Fibroblast of mammary gland (primary cell): ENCODE measurements around the gene RPL13.

Source experiments
- DNase-seq: peaks from one replicate; pipeline ENCODE4 v3.0.0-alpha.2; 2010; ENCODE audit warnings: low read depth
- H3K4me3 ChIP-seq: 2 replicates; pipeline ENCODE4 v1.5.1; 2011; ENCODE audit warnings: low read depth, mild to moderate bottlenecking, low read length, moderate library complexity; ENCODE audit not compliant: control insufficient read depth
- TF ChIP-seq, protein P1 (sequence below): conservative IDR thresholded peaks from 2 replicates; pipeline ENCODE4 v1.5.1; 2011; ENCODE audit warnings: low read depth, low read length, inconsistent platforms; ENCODE audit not compliant: control insufficient read depth, insufficient read depth

Gene RPL13

DNA sequence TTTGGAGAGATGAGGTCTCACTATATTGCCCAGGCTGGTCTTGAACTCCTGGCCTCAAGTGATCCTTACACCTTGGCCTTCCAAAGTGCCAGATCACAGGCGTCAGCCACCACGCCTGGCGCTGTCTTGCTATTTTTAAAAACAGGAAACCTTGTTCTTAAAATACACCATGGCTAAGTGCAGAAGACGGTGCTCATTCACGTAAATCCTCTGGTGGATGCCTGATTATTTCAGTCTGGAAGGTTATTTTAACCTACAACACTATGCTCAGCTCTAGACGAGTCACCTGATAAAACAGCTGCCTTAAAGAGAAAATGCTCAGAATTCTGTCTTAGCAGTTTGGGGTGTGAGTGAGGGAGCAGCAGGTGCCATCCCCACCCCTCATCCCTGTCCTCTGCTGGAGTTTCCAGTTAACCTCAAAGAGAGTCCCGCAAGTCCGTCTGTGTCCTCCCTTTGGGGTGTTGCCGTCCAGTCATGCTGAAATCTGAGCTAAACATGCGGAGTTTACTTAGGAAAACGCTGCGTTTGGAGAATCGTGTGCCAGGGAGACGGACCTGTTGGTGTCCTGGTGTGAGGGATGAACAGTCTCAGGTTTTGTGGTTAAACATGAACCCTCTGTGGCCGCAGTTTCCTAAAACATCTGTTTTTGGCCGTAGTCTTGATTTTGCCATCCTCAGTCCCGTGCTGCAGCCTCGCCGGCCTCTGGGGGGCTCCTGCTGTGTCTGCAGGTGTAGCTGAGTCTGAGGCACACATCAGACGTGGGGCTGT, 35.2 kb upstream of the RPL13 start:
- H3K4me3 ChIP-seq = no peak overlapping the region
- TF ChIP-seq, protein P1, sequence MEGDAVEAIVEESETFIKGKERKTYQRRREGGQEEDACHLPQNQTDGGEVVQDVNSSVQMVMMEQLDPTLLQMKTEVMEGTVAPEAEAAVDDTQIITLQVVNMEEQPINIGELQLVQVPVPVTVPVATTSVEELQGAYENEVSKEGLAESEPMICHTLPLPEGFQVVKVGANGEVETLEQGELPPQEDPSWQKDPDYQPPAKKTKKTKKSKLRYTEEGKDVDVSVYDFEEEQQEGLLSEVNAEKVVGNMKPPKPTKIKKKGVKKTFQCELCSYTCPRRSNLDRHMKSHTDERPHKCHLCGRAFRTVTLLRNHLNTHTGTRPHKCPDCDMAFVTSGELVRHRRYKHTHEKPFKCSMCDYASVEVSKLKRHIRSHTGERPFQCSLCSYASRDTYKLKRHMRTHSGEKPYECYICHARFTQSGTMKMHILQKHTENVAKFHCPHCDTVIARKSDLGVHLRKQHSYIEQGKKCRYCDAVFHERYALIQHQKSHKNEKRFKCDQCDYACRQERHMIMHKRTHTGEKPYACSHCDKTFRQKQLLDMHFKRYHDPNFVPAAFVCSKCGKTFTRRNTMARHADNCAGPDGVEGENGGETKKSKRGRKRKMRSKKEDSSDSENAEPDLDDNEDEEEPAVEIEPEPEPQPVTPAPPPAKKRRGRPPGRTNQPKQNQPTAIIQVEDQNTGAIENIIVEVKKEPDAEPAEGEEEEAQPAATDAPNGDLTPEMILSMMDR = no peak
- DNase-seq = no peak

DNA sequence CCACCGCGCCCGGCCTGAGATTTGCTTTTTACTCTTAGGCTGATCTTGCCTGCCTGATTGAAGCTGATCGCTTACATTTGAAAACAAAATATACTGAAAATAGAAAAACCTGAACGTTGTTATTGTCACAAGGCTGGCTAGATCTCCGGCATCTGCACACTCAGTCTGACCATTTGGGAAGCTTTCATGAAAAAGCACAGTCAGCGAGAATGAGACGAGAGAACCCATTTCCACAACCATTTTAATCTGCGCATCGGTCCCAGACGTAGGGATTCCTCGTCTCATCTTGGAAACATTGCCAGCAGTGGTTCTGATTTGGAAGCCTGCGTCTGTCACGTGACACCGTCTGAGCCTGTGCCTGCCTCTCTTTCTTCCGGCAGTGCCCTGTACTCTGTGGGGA, 31.4 kb upstream of the RPL13 start:
- no peak overlapping the region for H3K4me3 ChIP-seq
- no peak for DNase-seq
- TF ChIP-seq, protein P1 = no peak

DNA sequence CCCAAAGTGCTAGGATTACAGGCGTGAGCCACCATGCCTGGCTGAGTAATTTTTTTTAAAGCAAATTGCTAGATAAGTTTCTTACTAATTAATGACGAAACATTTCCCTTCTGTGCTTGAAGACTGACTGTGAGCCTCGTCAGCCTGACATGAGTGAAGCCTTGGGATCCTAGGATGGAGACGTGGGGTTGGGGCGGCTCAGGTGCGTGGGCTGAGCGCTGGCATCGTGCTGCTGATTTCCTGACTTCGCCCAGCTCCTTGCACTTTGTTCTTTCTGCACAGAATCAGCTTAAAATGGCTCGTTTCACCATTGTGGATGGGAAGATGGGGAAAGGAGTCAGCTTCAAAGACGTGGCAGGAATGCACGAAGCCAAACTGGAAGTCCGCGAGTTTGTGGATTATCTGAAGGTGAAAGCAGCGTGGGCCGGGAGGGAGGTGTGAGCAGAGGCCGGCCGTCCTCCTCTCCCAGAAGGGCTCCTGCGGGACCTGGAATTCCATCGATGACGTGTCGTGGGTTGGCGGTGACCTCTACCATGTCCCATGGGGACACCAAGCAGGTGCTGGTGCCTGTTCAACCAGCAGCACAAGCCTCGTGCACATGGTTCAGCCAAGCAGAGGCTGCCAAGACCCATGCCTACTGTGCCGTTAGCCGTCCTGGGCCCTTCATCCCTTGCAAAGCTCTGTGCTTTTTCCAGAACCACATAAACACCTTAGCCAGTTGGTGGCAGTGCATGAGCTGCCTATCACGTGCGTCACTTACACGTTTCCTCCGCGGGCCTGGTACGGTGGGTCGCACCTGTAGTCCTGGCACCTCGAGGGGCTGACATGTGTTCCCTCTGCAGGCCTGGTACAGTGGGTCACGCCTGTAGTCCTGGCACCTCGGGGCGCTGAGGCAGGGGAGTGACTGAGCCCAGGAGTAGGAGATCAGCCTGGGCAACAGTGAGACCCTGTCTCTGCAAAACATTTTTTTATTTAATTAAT, 29.8 kb upstream of the RPL13 start:
- TF ChIP-seq, protein P1 = no peak
- H3K4me3 ChIP-seq = no peak overlapping the region
- no peak for DNase-seq

DNA sequence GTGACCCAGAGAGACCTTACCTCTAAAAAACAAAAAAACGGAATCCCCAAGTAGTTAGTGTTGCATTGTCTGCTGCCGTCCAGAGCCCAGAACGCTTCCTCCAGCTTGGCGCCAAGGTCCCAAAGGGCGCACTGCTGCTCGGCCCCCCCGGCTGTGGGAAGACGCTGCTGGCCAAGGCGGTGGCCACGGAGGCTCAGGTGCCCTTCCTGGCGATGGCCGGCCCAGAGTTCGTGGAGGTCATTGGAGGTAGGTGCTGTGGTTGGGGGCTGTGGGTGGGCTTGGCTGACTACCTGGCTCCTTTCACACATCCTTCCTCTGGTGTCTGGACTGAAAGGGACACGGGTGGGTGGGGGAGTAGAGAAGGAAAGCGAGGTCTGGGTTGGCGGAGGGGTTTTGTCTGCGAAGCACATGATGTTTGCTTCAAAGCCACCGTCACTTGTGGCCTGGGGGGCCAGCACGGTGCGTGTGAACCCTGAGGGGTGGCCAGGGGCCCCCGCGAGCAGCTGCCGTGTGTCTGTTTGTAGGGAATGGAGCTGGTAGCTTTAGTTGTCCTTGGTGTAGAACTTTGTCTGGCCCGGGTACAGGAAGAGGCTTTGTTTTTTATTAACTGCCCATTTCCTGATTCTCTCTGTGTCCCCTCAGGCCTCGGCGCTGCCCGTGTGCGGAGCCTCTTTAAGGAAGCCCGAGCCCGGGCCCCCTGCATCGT, 28.5 kb upstream of the RPL13 start:
- TF ChIP-seq, protein P1 = no peak
- H3K4me3 ChIP-seq = no peak overlapping the region
- no peak for DNase-seq

DNA sequence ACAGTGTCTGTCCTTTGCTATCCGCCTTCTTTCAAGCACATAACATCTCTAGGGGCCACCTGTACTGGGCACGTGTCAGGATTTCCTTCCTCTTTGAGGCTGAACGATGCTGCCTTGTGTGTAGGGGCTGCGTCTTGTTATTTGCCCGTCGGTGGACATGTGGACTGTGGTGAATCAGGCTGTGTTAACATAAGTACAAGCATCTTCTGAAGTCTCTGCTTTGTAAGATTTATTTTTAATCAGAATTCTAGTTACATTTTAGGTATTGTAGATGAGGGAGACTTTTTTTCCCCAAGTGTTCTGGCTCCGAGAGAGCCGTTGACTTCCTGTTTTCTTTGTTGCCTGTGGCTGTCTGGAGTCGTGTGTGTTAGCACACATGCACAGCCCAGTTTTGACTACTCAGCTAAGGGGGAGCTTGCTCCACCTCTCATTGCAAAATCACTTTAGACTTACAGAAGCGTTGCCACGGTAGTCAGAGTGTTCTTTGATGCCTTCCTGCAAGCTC, 26.2 kb upstream of the RPL13 start:
- peak; percentile 66 for DNase-seq
- no peak overlapping the region for H3K4me3 ChIP-seq
- TF ChIP-seq, protein P1 = no peak

DNA sequence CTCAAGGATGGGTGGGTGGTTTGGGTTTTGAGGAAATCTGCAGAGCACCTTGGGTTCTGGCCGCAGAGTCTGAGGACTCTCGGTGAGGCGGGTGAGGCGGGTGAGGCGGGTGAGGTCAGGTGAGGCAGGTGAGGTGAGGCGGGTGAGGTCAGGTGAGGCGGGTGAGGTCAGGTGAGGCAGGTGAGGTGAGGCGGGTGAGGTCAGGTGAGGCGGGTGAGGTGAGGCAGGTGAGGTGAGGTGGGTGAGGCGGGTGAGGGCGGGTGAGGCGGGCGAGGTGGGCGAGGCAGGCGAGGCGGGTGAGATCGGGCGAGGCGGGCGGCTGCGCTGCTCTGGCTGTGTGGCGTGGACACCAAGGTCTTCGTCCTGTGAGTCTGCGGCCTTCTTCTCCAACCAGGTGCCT, 24.1 kb upstream of the RPL13 start:
- no peak overlapping the region for H3K4me3 ChIP-seq
- no peak for DNase-seq
- TF ChIP-seq, protein P1 = no peak
